MCF 10A (cell line): ENCODE results near the gene NKAIN4. TPM values are rescaled to one million over a fixed set of nuclear protein-coding genes. Genes with fewer than 3 reads are reported as not detected.
A peak's percentile ranks its signal among the peaks of the same experiment; 100 is the strongest.

ENCODE experiments used
- BruUV-seq: library from RNA; stranded (reverse); fragments of 400-500 nt; replicated peaks from 2 replicates; lab custom pipeline; 2021; lab: Mats Ljungman, UMichigan
- CTCF ChIA-PET: fragments of 300-600 bp; sonication (Branson Sonifier 250); formaldehyde crosslinking; extraction: SDS; loops from one replicate; lab custom pipeline; 2021; ENCODE audit warnings: antibody characterized with exemption, inconsistent platforms; lab: Yijun Ruan, JAX
- POLR2A ChIA-PET: fragments of 300-600, 350-650 bp; sonication (Branson Sonifier 250); formaldehyde crosslinking; extraction: SDS; loops from one replicate; lab custom pipeline; 2020; ENCODE audit warnings: antibody characterized with exemption, inconsistent platforms; lab: Yijun Ruan, JAX
- DNase-seq: peaks from one replicate; pipeline ENCODE4 v3.0.0-alpha.2; 2018; ENCODE audit not compliant: unreplicated experiment
- H3K27ac Mint-ChIP-seq: one replicate; pipeline ENCODE4 v1.8.0; 2022; ENCODE audit warnings: mild to moderate bottlenecking, low read depth, mixed read lengths; ENCODE audit not compliant: unreplicated experiment
- H3K27me3 Mint-ChIP-seq: one replicate; pipeline ENCODE4 v1.8.0; 2022; ENCODE audit warnings: mixed read lengths; ENCODE audit not compliant: insufficient read depth, unreplicated experiment
- H3K36me3 Mint-ChIP-seq: one replicate; pipeline ENCODE4 v1.8.0; 2022; ENCODE audit warnings: mild to moderate bottlenecking, moderate library complexity, mixed read lengths; ENCODE audit not compliant: insufficient read depth, unreplicated experiment
- H3K4me1 Mint-ChIP-seq: one replicate; pipeline ENCODE4 v1.8.0; 2022; ENCODE audit warnings: mixed read lengths; ENCODE audit not compliant: insufficient read depth, unreplicated experiment
- H3K4me3 Mint-ChIP-seq: one replicate; pipeline ENCODE4 v1.8.0; 2022; ENCODE audit warnings: mild to moderate bottlenecking, moderate library complexity, mixed read lengths; ENCODE audit not compliant: unreplicated experiment
- H3K9me3 Mint-ChIP-seq: one replicate; pipeline ENCODE4 v1.8.0; 2022; ENCODE audit warnings: mixed read lengths; ENCODE audit not compliant: unreplicated experiment
- CTCF ChIP-seq: fragments of 200-600 bp; IDR thresholded peaks from one replicate; pipeline ENCODE4 v1.8.0; 2022; ENCODE audit warnings: antibody characterized with exemption, mild to moderate bottlenecking; ENCODE audit not compliant: unreplicated experiment
- intact Hi-C: fragments of 100-400 bp; cut with micrococcal nuclease; formaldehyde crosslinking; loops from 2 replicates; pipeline ENCODE4 v1.14.1; 2022
- total RNA-seq: library from RNA; stranded (reverse); gene quantifications from 2 replicates; pipeline ENCODE4 v1.2.3, GENCODE V29; 2022

The NKAIN4 gene
- total RNA-seq, 1 experiment from 2014 or later, result not detected

- CTCF ChIA-PET, result interaction anchor here (1.5 to 7.2 kb wide), 2 partner anchors 35 to 51 kb away, joined by 4 to 60 read pairs; no protein-coding TSS in a partner anchor
- Mint-ChIP-seq H3K4me1 (peaks cover 13% of the 10 kb centered on the region), H3K36me3 (peaks cover 29% of the 10 kb centered on the region), H3K27ac (peak overlapping the region; percentile 90), H3K4me3 (peak overlapping the region; percentile 76), H3K9me3 (no peaks in the 10 kb centered on the region), H3K27me3 (no peaks in the 10 kb centered on the region)
- intact Hi-C loops, result no loop called here
- no peak for TF ChIP-seq CTCF
- POLR2A ChIA-PET, result interaction anchor here (0.8 to 2.6 kb wide), 3 partner anchors 40 to 67 kb away, joined by 3 to 10 read pairs (median 4); partner anchors contain the start of gene YTHDF1
- DNase-seq, result no peak
- BruUV-seq, result no TSS peak
Measured at GRCh38 chr20:63274381-63275228, 20.3 kb upstream of the NKAIN4 start.

GRCh38 chr20:63273635-63274380 is 19.5 kb upstream of the NKAIN4 start:
- Mint-ChIP-seq H3K27ac (peak overlapping the region; percentile 90), H3K4me1 (peaks cover 13% of the 10 kb centered on the region), H3K4me3 (peak overlapping the region; percentile 76), H3K9me3 (no peaks in the 10 kb centered on the region), H3K27me3 (no peaks in the 10 kb centered on the region), H3K36me3 (peaks cover 22% of the 10 kb centered on the region)
- POLR2A ChIA-PET, result interaction anchor here (1.0 to 2.6 kb wide), 4 partner anchors 18 to 591 kb away, joined by 4 to 20 read pairs (median 8); partner anchors contain the start of genes TPD52L2 and YTHDF1
- BruUV-seq, result TSS peak; percentile 67
- DNase-seq, result peak; percentile 32
- no peak for TF ChIP-seq CTCF
- intact Hi-C loops, result no loop called here
- CTCF ChIA-PET, result interaction anchor here (1.5 to 7.2 kb wide), 2 partner anchors 36 to 50 kb away, joined by 4 to 60 read pairs; no protein-coding TSS in a partner anchor

DNA sequence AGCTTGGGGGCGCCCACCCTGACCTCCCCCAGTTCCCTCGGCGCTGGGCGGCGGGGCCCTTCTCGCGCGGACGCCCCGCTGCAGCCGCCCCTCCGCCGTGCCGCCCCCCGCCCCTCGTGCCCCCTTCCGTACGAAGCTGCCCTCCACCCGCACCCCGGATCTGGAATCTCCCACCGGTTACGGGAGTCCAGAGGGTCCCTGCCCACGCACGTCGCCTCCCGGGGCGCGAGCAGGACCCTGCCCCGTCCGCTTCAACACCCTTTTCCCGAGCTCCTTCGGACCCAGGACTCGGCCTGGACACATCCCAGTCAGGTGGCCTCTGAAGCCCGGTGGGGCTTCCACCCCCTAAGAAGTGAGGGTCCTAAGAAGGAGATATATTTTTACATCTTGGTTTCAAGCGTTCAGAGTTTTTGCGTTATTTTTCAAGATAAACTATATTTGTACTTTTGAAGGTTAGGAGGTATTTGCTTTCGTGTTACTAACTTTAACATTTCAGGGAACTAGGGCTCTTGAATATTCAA is 18.9 kb upstream of the NKAIN4 start:
- Mint-ChIP-seq H3K4me3 (peak overlapping the region; percentile 76), H3K4me1 (peaks cover 13% of the 10 kb centered on the region), H3K36me3 (peaks cover 17% of the 10 kb centered on the region), H3K9me3 (no peaks in the 10 kb centered on the region), H3K27ac (peak overlapping the region; percentile 90), H3K27me3 (no peaks in the 10 kb centered on the region)
- intact Hi-C loops, result no loop called here
- BruUV-seq, result no TSS peak
- ChIA-PET POLR2A (interaction anchor here (0.6 to 3.3 kb wide), 13 partner anchors 9 to 806 kb away, joined by 3 to 20 read pairs (median 5); partner anchors contain the start of genes OPRL1, RGS19, TPD52L2 and YTHDF1), CTCF (interaction anchor here (0.7 to 7.2 kb wide), 2 partner anchors 37 to 49 kb away, joined by 3 to 60 read pairs; no protein-coding TSS in a partner anchor)
- TF ChIP-seq CTCF, result no peak
- no peak for DNase-seq
